Neural progenitor cell (in vitro differentiated cells): ENCODE measurements around the gene ZNF444. TPM values are rescaled to one million over a fixed set of nuclear protein-coding genes. Genes with fewer than 3 reads are reported as not detected.

Experiments
- DNase-seq: peaks from one replicate; pipeline ENCODE4 v3.0.0-alpha.2; 2016; ENCODE audit warnings: low spot score
- H2AFZ ChIP-seq: fragments of 200-600 bp; sonication (generic); replicated peaks from 2 replicates; pipeline ENCODE4 v1.6.1; 2016; ENCODE audit warnings: antibody characterized with exemption
- H3F3A ChIP-seq: fragments of 200-600 bp; sonication (generic); 2 replicates; pipeline ENCODE4 v1.6.1; 2016; ENCODE audit warnings: antibody characterized with exemption, low read depth
- H3K27ac ChIP-seq: fragments of 200-600 bp; sonication (generic); 2 replicates; pipeline ENCODE4 v1.5.1; 2016; ENCODE audit warnings: mild to moderate bottlenecking
- H3K27me3 ChIP-seq: fragments of 200-600 bp; sonication (generic); 2 replicates; pipeline ENCODE4 v1.6.1; 2016; ENCODE audit warnings: mild to moderate bottlenecking, moderate library complexity
- H3K36me3 ChIP-seq: fragments of 200-600 bp; sonication (generic); 2 replicates; pipeline ENCODE4 v1.5.1; 2016
- H3K4me1 ChIP-seq: fragments of 200-600 bp; sonication (generic); 2 replicates; pipeline ENCODE4 v1.6.1; 2016; ENCODE audit warnings: mixed run types
- H3K4me2 ChIP-seq: fragments of 200-600 bp; sonication (generic); 2 replicates; pipeline ENCODE4 v1.6.1; 2016
- H3K4me3 ChIP-seq: fragments of 200-600 bp; sonication (generic); 2 replicates; pipeline ENCODE4 v1.5.1; 2016
- H3K79me2 ChIP-seq: fragments of 200-600 bp; sonication (generic); 2 replicates; pipeline ENCODE4 v1.6.1; 2016; ENCODE audit warnings: low read depth
- H3K9ac ChIP-seq: fragments of 200-600 bp; sonication (generic); 2 replicates; pipeline ENCODE4 v1.6.1; 2016
- H3K9me3 ChIP-seq: fragments of 200-600 bp; sonication (generic); 2 replicates; pipeline ENCODE4 v1.5.1; 2016; ENCODE audit warnings: low read depth
- H4K20me1 ChIP-seq: fragments of 200-600 bp; sonication (generic); 2 replicates; pipeline ENCODE4 v1.6.1; 2016; ENCODE audit warnings: low read depth
- H3K27ac Mint-ChIP-seq: 3 replicates; pipeline ENCODE4 v1.8.0; 2021; ENCODE audit warnings: mixed read lengths
- H3K27me3 Mint-ChIP-seq: 2 replicates; pipeline ENCODE4 v1.8.0; 2022; ENCODE audit warnings: low read depth, mild to moderate bottlenecking, inconsistent platforms, moderate library complexity, mixed read lengths; ENCODE audit not compliant: insufficient read depth
- H3K36me3 Mint-ChIP-seq: 3 replicates; pipeline ENCODE4 v1.8.0; 2021; ENCODE audit warnings: mixed read lengths
- H3K4me1 Mint-ChIP-seq: 3 replicates; pipeline ENCODE4 v1.8.0; 2021; ENCODE audit warnings: mixed read lengths
- H3K4me3 Mint-ChIP-seq: 3 replicates; pipeline ENCODE4 v1.8.0; 2021; ENCODE audit warnings: mild to moderate bottlenecking, moderate library complexity, mixed read lengths
- H3K9me3 Mint-ChIP-seq: 3 replicates; pipeline ENCODE4 v1.8.0; 2020; ENCODE audit warnings: mixed read lengths
- EZH2 ChIP-seq: fragments of 200-600 bp; sonication (generic); IDR thresholded peaks from 2 replicates; pipeline ENCODE4 v1.6.1; 2017; ENCODE audit warnings: antibody characterized with exemption, mild to moderate bottlenecking, moderate library complexity
- EZH2phosphoT487 ChIP-seq: fragments of 200-600 bp; sonication (generic); IDR thresholded peaks from 2 replicates; pipeline ENCODE4 v1.6.1; 2017; ENCODE audit warnings: antibody characterized with exemption
- total RNA-seq: library from RNA; depleted of rRNA; stranded (reverse); fragments of >200 nt; gene quantifications from 2 replicates; pipeline ENCODE4 v1.2.3, GENCODE V29; 2015; ENCODE audit warnings: low replicate concordance
- TF ChIP-seq, protein P1 (sequence below): fragments of 200-600 bp; sonication (generic); IDR thresholded peaks from 2 replicates; pipeline ENCODE4 v1.5.1; 2017; ENCODE audit warnings: antibody characterized with exemption, mild to moderate bottlenecking

The ZNF444 gene
- total RNA-seq, 1 donor from 2014 or later: 7.0 TPM

DNA sequence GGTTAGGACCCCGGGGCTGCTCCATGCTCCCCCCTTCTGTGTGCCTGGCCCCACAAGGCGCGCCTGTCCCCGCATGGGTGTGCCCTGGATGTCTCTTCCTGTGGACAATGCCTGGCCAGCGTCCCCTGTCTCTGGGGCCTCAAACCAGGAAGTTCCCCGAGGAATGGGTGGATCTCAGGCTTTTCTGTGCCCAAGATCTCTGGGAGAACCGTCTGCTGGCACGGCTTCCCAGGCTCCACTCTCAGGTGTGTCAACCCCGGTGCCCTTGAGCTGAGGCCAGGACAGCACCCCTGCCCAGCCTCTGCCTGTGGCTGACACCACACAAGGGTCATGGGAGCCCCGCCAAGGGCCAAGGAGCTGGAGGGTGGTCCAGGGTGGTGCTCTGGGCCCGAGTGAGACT, 15.7 kb downstream of the ZNF444 start:
- Histone ChIP-seq H3K36me3 (no peaks in the 10 kb centered on the region), H3K4me1 (peaks cover 20% of the 10 kb centered on the region), H3K9ac (no peak overlapping the region), H4K20me1 (peaks cover 24% of the 10 kb centered on the region), H3K27ac (no peak overlapping the region), H3K27me3 (no peaks in the 10 kb centered on the region), H3K4me2 (no peak overlapping the region), H3F3A (peaks cover 22% of the 10 kb centered on the region), H3K79me2 (peaks cover 14% of the 10 kb centered on the region), H2AFZ (no peak overlapping the region), H3K9me3 (no peaks in the 10 kb centered on the region), H3K4me3 (no peak overlapping the region)
- TF ChIP-seq EZH2phosphoT487: no peak
- TF ChIP-seq, protein P1, sequence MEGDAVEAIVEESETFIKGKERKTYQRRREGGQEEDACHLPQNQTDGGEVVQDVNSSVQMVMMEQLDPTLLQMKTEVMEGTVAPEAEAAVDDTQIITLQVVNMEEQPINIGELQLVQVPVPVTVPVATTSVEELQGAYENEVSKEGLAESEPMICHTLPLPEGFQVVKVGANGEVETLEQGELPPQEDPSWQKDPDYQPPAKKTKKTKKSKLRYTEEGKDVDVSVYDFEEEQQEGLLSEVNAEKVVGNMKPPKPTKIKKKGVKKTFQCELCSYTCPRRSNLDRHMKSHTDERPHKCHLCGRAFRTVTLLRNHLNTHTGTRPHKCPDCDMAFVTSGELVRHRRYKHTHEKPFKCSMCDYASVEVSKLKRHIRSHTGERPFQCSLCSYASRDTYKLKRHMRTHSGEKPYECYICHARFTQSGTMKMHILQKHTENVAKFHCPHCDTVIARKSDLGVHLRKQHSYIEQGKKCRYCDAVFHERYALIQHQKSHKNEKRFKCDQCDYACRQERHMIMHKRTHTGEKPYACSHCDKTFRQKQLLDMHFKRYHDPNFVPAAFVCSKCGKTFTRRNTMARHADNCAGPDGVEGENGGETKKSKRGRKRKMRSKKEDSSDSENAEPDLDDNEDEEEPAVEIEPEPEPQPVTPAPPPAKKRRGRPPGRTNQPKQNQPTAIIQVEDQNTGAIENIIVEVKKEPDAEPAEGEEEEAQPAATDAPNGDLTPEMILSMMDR: no peak
- TF ChIP-seq EZH2: no peak
- H3K27me3 Mint-ChIP-seq: peaks cover 9% of the 10 kb centered on the region
- peaks cover 24% of the 10 kb centered on the region for H3K36me3 Mint-ChIP-seq
- peaks cover 19% of the 10 kb centered on the region for H3K4me1 Mint-ChIP-seq
- no peak for DNase-seq
- peak overlapping the region; percentile 13 for H3K4me3 Mint-ChIP-seq
- H3K9me3 Mint-ChIP-seq: no peaks in the 10 kb centered on the region
- no peak overlapping the region for H3K27ac Mint-ChIP-seq

DNA sequence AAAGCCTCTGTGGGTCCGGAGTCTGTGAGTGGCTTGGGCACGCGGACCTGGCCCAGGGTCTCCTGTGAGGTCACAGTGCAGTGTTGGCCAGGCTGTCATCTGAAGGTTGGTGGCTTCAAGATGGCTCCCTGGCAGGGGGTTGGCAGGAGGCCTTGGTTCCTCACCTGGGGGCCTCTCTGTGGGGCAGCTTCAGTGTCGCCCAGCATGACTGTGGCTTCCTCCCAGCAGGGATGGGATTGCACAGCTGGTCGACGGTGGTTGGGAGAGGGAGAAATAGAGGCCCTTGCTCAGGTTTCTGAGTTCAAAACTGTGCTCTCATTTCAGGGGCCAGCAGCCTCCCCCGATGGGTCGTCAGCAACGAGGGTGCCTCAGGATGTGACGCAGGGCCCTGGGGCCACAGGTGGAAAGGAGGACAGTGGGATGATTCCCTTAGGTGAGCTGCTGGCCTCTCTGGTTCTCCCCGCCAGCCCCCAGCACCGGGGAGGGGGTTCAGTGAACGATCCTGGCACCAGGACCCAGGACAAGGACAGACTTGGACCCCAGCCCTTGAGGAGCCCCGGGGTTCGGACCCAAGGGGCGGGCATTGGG, 17.2 kb downstream of the ZNF444 start:
- H3F3A ChIP-seq: peaks cover 8% of the 10 kb centered on the region
- H3K27ac Mint-ChIP-seq: no peak overlapping the region
- no peak overlapping the region for H3K4me3 Mint-ChIP-seq
- H3K27ac ChIP-seq: no peak overlapping the region
- DNase-seq: no peak
- no peaks in the 10 kb centered on the region for H3K27me3 ChIP-seq
- H3K79me2 ChIP-seq: no peaks in the 10 kb centered on the region
- H3K9me3 ChIP-seq: no peaks in the 10 kb centered on the region
- peaks cover 9% of the 10 kb centered on the region for H3K27me3 Mint-ChIP-seq
- no peaks in the 10 kb centered on the region for H3K9me3 Mint-ChIP-seq
- no peak overlapping the region for H2AFZ ChIP-seq
- no peak overlapping the region for H3K4me3 ChIP-seq
- peaks cover 7% of the 10 kb centered on the region for H3K4me1 Mint-ChIP-seq
- no peak overlapping the region for H3K9ac ChIP-seq
- peaks cover 24% of the 10 kb centered on the region for H3K36me3 Mint-ChIP-seq
- H3K4me2 ChIP-seq: no peak overlapping the region
- H4K20me1 ChIP-seq: peaks cover 9% of the 10 kb centered on the region
- no peaks in the 10 kb centered on the region for H3K36me3 ChIP-seq
- peaks cover 9% of the 10 kb centered on the region for H3K4me1 ChIP-seq
- TF ChIP-seq EZH2phosphoT487 (no peak), EZH2 (no peak)
- TF ChIP-seq, protein P1: no peak

DNA sequence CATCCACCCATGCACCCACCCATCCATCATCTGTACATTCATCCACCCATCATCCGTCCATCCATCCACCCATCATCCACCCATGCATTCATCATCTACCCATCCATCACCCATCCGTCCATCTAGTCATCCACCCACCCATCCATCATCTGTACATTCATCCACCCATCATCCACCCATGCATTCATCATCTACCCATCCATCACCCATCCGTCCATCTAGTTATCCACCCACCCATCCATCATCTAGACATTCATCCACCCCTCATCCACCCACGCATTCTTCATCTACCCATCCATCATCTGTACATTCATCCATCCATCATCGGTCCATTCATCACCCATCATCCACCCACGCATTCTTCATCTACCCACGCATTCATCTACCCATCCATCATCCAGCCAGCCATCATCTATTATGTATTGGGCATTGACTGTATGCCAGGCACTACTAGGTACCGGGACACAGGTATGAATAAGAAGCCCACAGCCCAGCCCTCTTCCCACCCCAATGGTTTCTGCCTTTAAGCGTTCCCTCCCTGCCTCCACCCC, 18.0 kb downstream of the ZNF444 start:
- H3K4me3 Mint-ChIP-seq: no peak overlapping the region
- H3K9me3 Mint-ChIP-seq: no peaks in the 10 kb centered on the region
- Histone ChIP-seq H3K36me3 (no peaks in the 10 kb centered on the region), H4K20me1 (peaks cover 2% of the 10 kb centered on the region), H3K4me2 (no peak overlapping the region), H3K9me3 (no peaks in the 10 kb centered on the region), H3K9ac (no peak overlapping the region), H2AFZ (no peak overlapping the region), H3F3A (no peaks in the 10 kb centered on the region), H3K79me2 (no peaks in the 10 kb centered on the region), H3K27ac (no peak overlapping the region), H3K4me3 (no peak overlapping the region), H3K4me1 (peaks cover under 1% of the 10 kb centered on the region), H3K27me3 (no peaks in the 10 kb centered on the region)
- H3K27me3 Mint-ChIP-seq: peaks cover 9% of the 10 kb centered on the region
- H3K4me1 Mint-ChIP-seq: no peaks in the 10 kb centered on the region
- peaks cover 20% of the 10 kb centered on the region for H3K36me3 Mint-ChIP-seq
- no peak overlapping the region for H3K27ac Mint-ChIP-seq
- no peak for TF ChIP-seq EZH2
- TF ChIP-seq EZH2phosphoT487: no peak
- TF ChIP-seq, protein P1: no peak
- DNase-seq: no peak
